HG02852 (cell line): ENCODE measurements around the gene PRSS16.

Experiments
- ATAC-seq: cut with Tn5 transposase; IDR thresholded peaks from one replicate; pipeline ENCODE4 v1.9.1; 2021; ENCODE audit warnings: mild to moderate bottlenecking, moderate library complexity; ENCODE audit not compliant: unreplicated experiment

PRSS16 gene

DNA sequence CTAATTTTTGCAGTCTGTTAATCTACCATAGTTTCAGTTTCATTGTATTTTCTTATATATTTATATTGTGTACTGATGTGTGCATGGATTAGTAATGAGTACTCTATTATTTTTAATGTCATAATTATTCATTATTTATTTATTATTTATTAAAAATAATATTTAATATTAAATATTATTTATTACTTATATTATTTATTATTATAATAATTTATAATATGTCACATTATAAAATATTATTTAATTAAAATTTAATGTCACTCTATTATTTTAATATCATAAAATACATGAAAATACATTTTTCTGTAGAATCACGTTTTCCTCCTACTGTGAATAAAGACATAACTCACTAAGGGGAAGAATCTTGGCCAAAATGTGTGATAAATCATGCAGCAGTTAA, 34.1 kb downstream of the PRSS16 start:
- ATAC-seq: no peak

DNA sequence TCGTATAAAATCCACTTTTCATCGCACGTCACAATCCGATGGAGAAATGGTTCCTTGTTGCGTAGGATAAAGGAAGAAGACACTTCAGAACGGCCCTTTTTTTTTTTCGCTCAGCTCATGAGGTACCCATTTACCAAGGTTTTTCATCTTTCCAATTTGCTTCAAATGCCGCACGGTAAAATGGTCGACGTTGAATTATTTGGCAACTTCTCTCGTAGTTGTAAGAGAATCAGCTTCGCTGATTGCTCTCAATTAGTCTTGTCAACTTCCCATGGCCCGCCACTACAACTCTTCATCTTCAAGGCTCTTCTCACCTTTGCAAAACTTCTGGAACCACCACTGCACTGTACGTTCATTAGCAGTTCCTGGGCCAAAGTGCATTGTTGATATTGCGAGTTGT, 35.8 kb downstream of the PRSS16 start:
- no peak for ATAC-seq

DNA sequence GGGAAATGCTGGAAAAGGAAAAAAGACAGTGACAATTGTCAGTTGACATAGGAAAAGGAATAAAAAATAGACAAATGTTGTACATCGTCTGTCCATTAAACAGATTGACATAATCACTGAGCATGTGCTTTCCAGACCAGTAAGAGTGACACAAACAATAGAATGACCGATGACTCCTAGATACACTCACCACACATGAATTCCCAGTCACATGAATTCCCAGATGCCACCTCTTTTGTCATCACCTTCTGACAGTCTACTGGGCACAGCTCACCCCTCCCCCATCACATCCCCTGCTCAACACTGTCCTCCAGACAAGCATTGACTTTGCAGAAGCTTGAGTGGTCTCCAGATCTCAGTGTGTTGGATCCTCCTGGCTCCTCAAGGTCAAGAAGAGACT, 38.6 kb downstream of the PRSS16 start:
- ATAC-seq: no peak

DNA sequence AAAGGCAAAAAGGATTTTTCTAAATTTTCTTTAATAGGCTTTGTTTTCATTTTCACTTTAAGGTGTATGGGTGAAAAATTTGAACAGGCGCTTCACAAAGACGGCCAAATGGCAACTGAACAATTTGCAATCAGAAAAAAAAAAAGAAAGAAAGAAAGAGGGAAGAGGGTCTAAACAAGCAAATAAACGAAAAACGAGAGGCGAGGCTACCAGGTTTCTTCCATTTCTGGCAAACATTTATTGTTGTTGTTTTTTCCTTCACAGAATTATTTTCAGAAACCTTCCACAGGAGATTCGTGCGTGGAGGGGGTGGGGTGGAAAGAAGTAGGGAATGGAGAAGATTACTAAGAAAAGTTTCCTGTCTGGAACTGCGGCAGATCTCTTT, 40.2 kb downstream of the PRSS16 start:
- no peak for ATAC-seq

DNA sequence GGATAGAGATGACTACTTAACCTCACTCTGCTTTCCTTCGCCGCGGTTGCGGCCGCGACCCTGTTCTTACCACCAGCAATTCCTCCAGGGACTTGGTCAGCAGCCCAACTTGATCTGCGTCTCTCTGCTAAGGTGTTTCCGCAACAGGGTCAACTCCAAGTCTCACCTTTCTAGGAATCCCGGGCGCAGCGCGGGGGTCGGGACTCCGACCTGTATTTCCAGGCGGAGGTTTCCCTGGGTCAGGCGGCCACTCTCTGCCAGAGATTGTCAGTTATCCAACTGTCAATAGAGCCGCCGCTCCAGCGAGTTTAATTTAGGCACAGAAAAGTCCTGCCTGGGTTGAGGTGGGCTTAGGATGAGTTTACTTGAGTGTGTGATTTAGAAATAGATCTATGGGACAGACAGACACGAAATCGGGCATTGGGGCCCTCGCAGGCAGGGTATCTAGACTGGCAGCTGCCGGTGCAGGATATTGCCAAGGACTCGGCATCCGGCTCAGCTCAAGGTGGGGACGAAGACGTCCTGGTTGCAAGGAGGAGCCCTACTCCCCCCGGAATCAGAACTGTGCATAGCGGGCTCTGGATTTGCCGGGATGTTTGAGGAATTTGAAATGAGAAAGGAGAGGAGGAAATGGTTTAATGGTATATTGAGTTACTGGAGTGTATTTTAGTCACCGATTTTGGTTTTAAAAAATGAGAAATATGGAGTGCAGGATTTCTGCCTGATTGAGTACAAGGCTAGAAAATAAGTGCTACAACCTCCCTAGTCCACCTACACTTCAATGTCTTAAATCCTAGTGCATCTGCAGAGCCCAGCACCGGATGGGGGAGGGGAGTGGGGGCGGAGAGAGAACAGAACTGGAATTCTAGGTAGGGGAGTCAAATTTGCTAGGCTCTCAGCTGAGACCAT, 40.9 kb downstream of the PRSS16 start:
- no peak for ATAC-seq

DNA sequence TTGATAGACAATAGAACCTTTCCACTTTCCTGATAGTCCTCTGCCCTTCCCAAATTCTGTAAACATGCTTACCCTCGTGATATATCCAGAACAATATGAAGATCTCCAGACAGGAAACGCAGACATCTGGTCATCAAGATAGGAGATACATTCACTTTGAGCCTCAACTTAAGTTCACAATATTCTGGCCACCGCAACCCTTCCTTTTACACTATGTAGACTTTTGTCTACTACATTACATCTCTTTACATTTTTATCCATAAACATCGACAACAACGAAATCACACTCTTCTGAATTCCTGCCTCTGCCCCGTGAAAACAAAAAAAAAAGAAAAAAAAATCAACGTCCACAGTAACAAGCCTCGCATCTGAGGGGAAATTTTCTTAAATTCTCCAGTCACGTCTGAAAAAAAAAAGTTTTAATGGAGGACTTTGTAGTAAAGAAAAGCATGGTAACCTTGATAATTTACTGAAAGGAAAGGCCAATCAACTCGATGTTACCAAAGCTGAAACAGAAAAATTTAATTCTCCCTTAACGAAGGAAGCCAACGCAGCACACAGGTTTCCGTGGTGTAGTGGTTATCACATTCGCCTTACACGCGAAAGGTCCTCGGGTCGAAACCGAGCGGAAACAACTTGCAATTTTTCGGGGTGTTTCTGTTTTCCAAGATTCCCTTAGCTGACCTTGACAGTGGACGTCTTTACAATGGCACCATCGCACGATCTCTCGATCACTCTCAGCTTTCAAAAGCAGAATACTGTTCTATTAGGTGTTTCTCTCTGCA, 42.8 kb downstream of the PRSS16 start:
- ATAC-seq: no peak

DNA sequence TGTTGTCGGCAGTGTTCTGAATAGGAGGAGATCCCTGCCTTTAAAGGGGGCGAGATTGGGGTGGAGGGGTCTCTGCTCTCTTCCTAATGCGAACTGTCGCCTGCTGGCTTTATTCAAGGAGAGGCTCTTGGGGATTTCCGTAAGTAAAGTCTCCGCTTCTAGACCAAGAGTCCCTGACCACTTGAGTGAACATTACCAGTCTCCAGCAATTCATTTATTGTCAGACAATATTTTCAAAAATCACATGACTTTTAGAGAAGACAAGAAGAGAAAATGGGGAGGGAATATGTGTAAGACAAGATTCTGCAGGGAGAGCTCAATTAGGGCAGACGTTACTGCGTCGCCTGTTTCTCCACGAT, 43.3 kb downstream of the PRSS16 start:
- no peak for ATAC-seq

DNA sequence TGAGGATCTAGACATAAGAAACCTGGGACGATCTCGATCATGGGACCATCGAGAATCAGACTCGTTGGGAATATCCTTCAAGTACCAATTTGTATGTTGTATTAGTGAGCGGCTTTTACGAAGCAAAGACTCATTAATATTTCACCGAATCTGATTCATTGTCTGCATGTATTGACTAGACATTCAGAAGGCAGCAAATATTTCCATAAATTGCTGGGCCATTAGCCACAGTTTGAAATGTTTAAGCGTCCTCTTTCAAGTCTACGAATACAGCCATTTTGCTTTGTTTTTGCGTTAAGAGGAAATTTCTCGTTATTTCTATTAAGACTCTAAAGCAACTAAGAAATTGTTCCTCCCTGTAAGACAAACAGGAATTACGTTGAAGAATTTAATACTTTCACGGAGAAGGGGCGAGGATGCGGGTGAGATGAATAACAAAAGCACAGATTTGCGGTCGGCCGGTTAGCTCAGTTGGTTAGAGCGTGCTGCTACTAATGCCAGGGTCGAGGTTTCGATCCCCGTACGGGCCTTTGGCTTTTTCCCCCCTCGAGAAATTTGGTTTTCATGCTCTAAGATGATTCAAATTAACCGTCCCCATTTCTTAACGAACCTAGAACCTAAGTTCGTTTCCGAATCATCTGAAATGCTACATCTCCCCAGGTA, 46.1 kb downstream of the PRSS16 start:
- ATAC-seq: no peak

DNA sequence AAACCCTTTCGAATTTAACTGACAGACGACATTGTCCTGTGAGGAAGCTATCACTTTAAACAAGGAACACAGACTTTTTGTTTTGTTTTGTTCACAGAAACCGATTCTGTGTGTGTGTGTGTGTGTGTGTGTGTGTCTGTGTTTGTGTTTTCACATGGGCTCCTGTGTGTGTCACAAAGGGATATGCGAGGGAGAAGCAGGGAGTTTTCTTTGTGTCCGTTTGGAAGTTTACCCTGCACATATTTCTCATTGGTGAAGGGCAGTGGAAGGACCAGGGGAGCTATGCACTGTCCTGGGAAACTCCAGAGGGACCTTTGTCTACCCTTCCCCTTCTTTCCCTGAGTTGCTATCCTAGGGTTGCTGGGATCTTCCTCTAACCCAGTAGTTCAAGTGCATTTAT, 46.9 kb downstream of the PRSS16 start:
- no peak for ATAC-seq

DNA sequence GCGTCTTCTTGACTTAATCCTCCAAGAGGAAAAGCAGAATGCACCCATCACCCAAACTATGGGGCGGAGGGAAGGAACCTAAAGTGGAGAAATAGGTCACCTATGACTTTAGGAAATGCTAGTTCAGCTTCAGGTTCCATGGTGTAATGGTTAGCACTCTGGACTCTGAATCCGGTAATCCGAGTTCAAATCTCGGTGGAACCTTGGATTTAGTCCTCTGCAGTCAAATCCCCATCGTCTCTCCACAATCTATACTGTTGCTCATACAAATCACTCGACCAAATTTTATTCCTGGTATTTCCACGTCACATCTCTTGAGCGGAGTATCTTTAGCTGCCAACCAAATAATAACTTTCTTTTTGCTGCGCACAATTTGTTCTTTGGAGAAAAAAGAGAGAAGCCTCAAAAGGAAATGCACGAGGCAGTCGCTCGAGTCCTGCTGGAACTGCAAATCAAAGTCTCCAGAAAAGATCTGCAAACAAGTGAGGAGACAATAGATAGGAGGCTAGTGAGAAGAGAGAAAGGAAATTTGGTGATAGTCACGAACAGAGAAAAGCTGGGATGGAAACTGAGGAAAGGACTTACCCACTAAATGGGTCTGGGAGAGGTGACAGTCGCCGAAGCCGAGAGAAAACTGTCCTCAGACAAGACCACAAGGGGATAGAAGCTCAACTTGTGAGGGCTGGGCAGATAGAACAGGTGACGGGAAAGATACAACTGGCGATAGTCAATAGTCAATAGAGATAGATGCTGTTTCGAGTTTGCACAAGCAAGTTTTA, 48.0 kb downstream of the PRSS16 start:
- ATAC-seq: no peak

DNA sequence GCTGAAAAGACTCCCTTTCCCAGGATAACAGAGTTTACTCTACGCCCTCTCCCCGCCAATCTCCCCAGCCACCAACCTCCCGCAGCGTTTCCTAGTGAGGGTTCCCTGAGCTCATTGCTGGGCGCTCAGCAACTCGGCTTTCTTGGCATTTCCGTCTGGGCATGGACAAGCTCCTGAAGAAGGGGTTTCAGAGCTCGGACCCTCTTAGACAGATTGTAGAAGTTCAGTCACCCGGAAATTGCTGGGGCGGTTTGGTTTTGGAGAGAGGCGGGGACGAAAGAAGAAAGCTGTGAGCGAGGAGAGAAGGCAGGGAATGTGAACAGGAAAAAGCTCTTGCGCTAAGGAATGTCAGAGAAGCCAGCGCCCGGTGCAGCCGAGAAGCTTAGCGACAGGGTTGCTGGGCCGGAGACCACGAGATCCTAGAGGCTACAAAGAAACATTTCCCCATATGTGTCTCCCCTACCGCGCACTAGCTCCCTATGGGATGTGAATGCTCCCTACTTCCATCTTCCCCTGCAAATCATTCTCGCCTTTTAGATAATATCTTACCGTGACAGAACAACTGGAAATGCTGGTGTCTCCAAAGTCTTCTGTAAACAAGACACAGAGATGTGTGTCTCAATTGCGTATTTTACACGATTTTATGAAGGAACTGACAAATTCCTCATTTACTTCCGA, 48.7 kb downstream of the PRSS16 start:
- no peak for ATAC-seq

DNA sequence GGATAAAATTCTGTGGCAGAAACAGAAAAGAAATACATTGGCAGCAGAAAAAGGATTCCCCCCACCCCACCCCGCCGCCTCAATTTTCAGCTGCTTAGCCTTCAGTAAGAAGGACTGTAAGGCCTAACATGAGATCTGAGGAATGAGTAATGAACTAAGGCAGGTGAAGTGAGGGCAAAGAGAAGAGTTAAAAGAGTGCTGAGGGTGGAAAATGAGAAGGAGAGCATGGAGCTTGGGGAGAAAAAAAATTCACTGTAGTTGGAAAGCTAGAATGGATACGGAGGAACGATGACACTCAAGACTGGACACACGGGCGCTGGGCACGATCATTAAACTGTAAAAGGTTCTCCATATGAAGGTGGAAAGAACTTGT, 50.0 kb downstream of the PRSS16 start:
- no peak for ATAC-seq

DNA sequence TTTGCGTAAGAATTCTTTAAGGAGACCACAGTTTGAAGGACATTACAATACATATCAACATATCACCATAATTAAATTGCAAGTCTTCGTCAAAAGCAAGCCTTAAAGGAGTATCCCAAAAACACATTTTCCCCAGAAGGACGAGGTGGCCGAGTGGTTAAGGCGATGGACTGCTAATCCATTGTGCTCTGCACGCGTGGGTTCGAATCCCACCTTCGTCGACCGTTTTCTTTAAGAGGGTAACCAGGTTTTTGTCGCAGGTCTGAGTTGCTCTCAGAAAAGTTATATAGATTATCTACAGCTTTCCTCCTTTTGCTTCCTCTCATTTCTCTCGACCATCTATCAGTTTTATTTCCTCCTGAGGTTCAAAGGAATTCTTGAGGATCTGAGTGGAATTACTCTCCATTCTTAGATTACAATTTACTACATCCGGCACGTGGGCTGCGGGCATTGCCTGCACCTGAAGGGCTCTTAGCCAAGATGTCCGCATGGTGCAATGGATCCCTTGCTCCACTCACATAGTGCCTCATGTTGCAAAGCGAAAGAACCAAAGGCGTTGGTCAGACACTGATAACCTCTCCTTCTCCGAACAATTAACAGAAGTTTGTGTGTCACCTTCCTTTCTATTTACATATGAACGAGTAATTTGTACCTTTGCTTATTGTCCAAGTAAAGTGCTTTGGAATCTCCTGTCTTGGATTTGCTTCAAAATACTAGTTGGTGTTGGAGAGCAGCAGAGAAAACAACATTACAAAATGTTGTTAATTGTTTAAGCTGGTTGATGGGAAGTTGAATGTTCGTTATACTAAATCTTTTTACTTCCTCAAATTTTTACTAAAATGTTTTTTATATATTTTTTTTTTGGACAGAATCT, 50.6 kb downstream of the PRSS16 start:
- ATAC-seq: no peak

DNA sequence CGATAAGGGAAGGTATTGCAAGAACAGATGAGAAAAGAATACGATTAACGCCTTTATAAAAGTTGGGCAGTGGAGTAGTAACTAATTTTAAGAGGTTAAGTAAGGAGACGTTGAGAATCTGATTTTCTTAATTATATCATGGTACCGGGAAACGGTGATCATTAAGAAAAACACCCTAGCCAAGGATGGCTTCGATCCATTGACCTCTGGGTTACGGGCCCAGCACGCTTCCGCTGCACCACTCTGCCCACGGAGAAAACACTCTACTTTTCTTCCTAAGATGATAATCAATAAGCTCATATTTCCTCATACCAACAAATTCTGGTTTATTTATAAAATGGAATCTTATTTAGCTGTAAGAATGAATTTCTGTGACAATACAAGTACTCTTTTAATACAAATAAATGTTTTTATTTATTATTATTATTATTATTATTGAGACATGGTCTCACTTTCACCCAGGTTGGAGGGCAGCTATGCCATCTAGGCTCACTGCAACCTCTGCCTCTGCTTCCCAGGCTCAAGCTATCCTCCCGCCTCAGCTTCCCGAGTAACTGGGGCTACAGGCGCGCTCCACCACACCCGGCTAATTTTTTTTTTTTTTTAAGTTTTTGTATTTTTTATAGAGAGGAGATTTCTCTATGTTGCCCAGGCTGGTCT, 56.2 kb downstream of the PRSS16 start:
- ATAC-seq: no peak
